ENCODE results near the gene PPP1R13B.

The PPP1R13B gene

DNA sequence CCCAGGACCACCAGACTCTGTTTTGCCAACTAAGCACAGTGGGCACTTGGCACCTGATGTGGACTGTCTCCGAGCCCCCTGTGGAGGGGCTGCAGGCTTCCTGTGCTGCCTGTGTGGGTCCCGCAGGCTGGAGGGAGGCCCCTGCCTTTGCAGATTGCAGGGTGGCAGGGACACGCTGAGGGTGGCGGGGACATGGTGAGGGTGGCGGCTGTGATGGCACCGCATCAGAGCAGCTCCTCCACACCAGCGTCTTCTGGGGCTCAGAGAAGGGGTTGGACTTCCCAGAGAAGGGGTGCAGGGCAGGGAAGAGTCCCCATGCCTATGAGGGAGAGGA, 123.7 kb downstream of the PPP1R13B start:
- H3K79me1 ChIP-seq (ENCODE audit: low read depth, low read length), result peaks cover 37% of the 10 kb centered on the region
- no peak overlapping the region for H3K4me2 ChIP-seq (ENCODE audit: insufficient read depth, low read length, poor library complexity, severe bottlenecking)
- no peak overlapping the region for H4K8ac ChIP-seq (ENCODE audit: low read depth, low read length)
- H3K18ac ChIP-seq (ENCODE audit: low read length), result peak overlapping the region; percentile 48
- peak overlapping the region; percentile 44 for H3K9ac ChIP-seq (ENCODE audit: low read depth, low read length, poor library complexity)
- no peak overlapping the region for H4K91ac ChIP-seq (ENCODE audit: low read depth, low read length, poor library complexity)
- no peak overlapping the region for H3K4me3 ChIP-seq (ENCODE audit: low read length in 2 of 2)
- WGBS, 2 donors (ENCODE audit: extremely low coverage in 2 of 2, insufficient read length in 2 of 2, insufficient replicate concordance in 1 of 2), result no CpG with 5 or more reads among the region's 7 CpGs
- no peak overlapping the region for H2AFZ ChIP-seq (ENCODE audit: low read length)
- H2BK15ac ChIP-seq (ENCODE audit: low read length), result no peak overlapping the region
- peak overlapping the region; percentile 93 for H2BK5ac ChIP-seq (ENCODE audit: low read length)
- H3K14ac ChIP-seq (ENCODE audit: low read length), result peak overlapping the region; percentile 71
- H3K9me3 ChIP-seq (replicated peaks in 1 of 2; ENCODE audit: control insufficient read depth in 2 of 2, insufficient read depth in 1 of 2, low read depth in 1 of 2, low read length in 2 of 2), result no peaks in the 10 kb centered on the region
- DNase-seq (ENCODE audit: low spot score), result no peak
- no peak overlapping the region for H2BK12ac ChIP-seq (ENCODE audit: low read length)
- no peak overlapping the region for H2AK5ac ChIP-seq (ENCODE audit: low read depth, low read length)
- no peaks in the 10 kb centered on the region for H3K27me3 ChIP-seq (ENCODE audit: control insufficient read depth in 3 of 3, insufficient read depth in 3 of 3, low read depth in 1 of 3, low read length in 3 of 3)
- no peak overlapping the region for H3K27ac ChIP-seq (replicated peaks; ENCODE audit: low read length)
- peak overlapping the region; percentile 65 for H3K23ac ChIP-seq (ENCODE audit: low read depth, low read length, poor library complexity)
- peaks cover 3 to 26% of the 10 kb centered on the region in 2 donors for H3K36me3 ChIP-seq (replicated peaks in 1 of 2; ENCODE audit: control insufficient read depth in 2 of 2, insufficient read depth in 2 of 2, low read length in 2 of 2)
- H3K4ac ChIP-seq (ENCODE audit: low read length), result no peak overlapping the region
- peaks cover 0 to 2% of the 10 kb centered on the region in 2 donors for H3K4me1 ChIP-seq (ENCODE audit: control insufficient read depth in 2 of 2, insufficient read depth in 1 of 2, low read depth in 1 of 2, low read length in 2 of 2)
- H2BK120ac ChIP-seq (ENCODE audit: low read depth, low read length), result peak overlapping the region; percentile 72

DNA sequence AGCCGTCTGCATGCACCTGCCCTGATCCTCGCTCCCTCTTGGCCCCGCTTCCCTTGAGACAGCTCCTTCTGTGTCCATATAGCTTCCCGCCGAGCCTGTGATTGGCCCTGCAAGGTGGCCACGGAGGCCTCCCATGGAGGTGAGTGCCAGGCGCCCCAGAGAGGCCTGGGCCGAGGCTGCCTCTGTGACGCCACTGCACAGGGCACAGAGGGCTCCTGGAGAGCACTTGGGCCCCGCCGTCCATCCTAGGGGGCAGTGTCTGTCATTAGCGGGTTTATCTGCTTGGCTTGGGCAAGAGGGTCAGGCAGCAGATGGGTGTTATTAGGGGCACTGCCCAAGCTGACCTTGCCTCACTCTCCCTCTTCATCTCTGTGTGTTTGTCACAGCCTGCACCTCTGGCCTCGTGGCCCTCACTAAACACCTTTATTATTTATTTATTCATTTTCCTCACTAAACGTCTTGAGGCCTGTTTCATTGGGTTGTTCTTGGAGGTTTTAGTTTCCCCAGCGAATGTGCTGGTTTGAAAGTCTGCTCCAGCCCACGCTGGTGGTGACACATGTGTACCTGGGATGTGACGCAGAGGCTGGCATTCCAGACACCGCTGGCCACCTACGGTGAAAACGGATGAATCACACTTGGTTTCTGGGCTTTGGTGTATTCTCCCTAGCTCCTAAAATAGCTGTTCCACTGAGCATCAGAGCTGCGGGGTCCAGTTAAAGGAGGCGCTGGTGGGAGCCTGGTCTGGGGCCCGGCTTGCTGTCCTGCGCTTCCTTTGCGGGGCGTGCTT, 125.8 kb downstream of the PPP1R13B start:
- Histone ChIP-seq H2AFZ (ENCODE audit: low read length) (no peak overlapping the region), H2AK5ac (ENCODE audit: low read depth, low read length) (no peak overlapping the region), H2BK5ac (ENCODE audit: low read length) (no peak overlapping the region), H4K91ac (ENCODE audit: low read depth, low read length, poor library complexity) (no peak overlapping the region), H3K4ac (ENCODE audit: low read length) (no peak overlapping the region), H3K14ac (ENCODE audit: low read length) (no peak overlapping the region), H4K8ac (ENCODE audit: low read depth, low read length) (no peak overlapping the region), H2BK12ac (ENCODE audit: low read length) (no peak overlapping the region), H3K18ac (ENCODE audit: low read length) (no peak overlapping the region), H3K9me3 (replicated peaks in 1 of 2; ENCODE audit: control insufficient read depth in 2 of 2, insufficient read depth in 1 of 2, low read depth in 1 of 2, low read length in 2 of 2) (no peaks in the 10 kb centered on the region), H3K27me3 (ENCODE audit: control insufficient read depth in 3 of 3, insufficient read depth in 3 of 3, low read depth in 1 of 3, low read length in 3 of 3) (no peaks in the 10 kb centered on the region), H3K4me3 (ENCODE audit: low read length in 2 of 2) (no peak overlapping the region), H2BK120ac (ENCODE audit: low read depth, low read length) (no peak overlapping the region), H3K4me1 (ENCODE audit: control insufficient read depth in 2 of 2, insufficient read depth in 1 of 2, low read depth in 1 of 2, low read length in 2 of 2) (peaks cover 11 to 18% of the 10 kb centered on the region in 2 donors), H3K27ac (replicated peaks; ENCODE audit: low read length) (no peak overlapping the region), H3K23ac (ENCODE audit: low read depth, low read length, poor library complexity) (no peak overlapping the region), H3K4me2 (ENCODE audit: insufficient read depth, low read length, poor library complexity, severe bottlenecking) (no peak overlapping the region), H3K36me3 (replicated peaks in 1 of 2; ENCODE audit: control insufficient read depth in 2 of 2, insufficient read depth in 2 of 2, low read length in 2 of 2) (peaks cover 2 to 26% of the 10 kb centered on the region in 2 donors), H3K79me1 (ENCODE audit: low read depth, low read length) (peaks cover 43% of the 10 kb centered on the region), H3K9ac (ENCODE audit: low read depth, low read length, poor library complexity) (peak overlapping the region; percentile 18), H2BK15ac (ENCODE audit: low read length) (no peak overlapping the region)
- no peak for DNase-seq (ENCODE audit: low spot score)
- WGBS, 2 donors (ENCODE audit: extremely low coverage in 2 of 2, insufficient read length in 2 of 2, insufficient replicate concordance in 1 of 2), result no CpG with 5 or more reads among the region's 26 CpGs

DNA sequence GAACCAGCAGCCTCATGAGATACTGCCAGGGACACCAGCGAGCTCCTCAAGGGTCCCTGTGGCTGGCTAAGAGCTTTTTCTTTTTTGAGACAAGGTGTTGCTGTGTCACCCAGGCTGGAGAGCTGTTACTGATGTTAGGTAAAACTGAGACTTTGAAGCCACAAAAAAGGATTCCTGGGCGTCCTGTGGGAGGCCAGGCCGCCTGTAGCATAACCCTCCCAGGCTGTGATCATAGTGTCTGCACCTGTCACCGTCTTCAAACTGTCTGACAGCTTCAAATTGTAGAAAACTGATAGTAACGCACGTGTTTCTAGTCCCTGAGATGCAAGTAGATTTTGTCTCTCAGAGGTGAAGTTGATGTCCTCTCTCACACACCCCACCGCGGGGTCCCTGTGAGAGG, 127.6 kb downstream of the PPP1R13B start:
- no peak overlapping the region for H4K91ac ChIP-seq (ENCODE audit: low read depth, low read length, poor library complexity)
- no peak overlapping the region for H2BK15ac ChIP-seq (ENCODE audit: low read length)
- H3K9me3 ChIP-seq (replicated peaks in 1 of 2; ENCODE audit: control insufficient read depth in 2 of 2, insufficient read depth in 1 of 2, low read depth in 1 of 2, low read length in 2 of 2), result no peaks in the 10 kb centered on the region
- no peak overlapping the region for H3K4ac ChIP-seq (ENCODE audit: low read length)
- H3K79me1 ChIP-seq (ENCODE audit: low read depth, low read length), result peaks cover 39% of the 10 kb centered on the region
- peaks cover 15 to 20% of the 10 kb centered on the region in 2 donors for H3K4me1 ChIP-seq (ENCODE audit: control insufficient read depth in 2 of 2, insufficient read depth in 1 of 2, low read depth in 1 of 2, low read length in 2 of 2)
- no peak overlapping the region for H2BK5ac ChIP-seq (ENCODE audit: low read length)
- H2AK5ac ChIP-seq (ENCODE audit: low read depth, low read length), result no peak overlapping the region
- no peak overlapping the region for H3K23ac ChIP-seq (ENCODE audit: low read depth, low read length, poor library complexity)
- H3K36me3 ChIP-seq (replicated peaks in 1 of 2; ENCODE audit: control insufficient read depth in 2 of 2, insufficient read depth in 2 of 2, low read length in 2 of 2), result peaks cover 2 to 15% of the 10 kb centered on the region in 2 donors
- H3K27me3 ChIP-seq (ENCODE audit: control insufficient read depth in 3 of 3, insufficient read depth in 3 of 3, low read depth in 1 of 3, low read length in 3 of 3), result no peaks in the 10 kb centered on the region
- no peak overlapping the region for H2BK12ac ChIP-seq (ENCODE audit: low read length)
- H2BK120ac ChIP-seq (ENCODE audit: low read depth, low read length), result no peak overlapping the region
- H3K27ac ChIP-seq (replicated peaks; ENCODE audit: low read length), result no peak overlapping the region
- H3K4me2 ChIP-seq (ENCODE audit: insufficient read depth, low read length, poor library complexity, severe bottlenecking), result no peak overlapping the region
- no peak overlapping the region for H3K9ac ChIP-seq (ENCODE audit: low read depth, low read length, poor library complexity)
- H4K8ac ChIP-seq (ENCODE audit: low read depth, low read length), result no peak overlapping the region
- DNase-seq (ENCODE audit: low spot score), result no peak
- H3K18ac ChIP-seq (ENCODE audit: low read length), result no peak overlapping the region
- H3K14ac ChIP-seq (ENCODE audit: low read length), result no peak overlapping the region
- H3K4me3 ChIP-seq (ENCODE audit: low read length in 2 of 2), result no peak overlapping the region
- WGBS, 2 donors (ENCODE audit: extremely low coverage in 2 of 2, insufficient read length in 2 of 2, insufficient replicate concordance in 1 of 2), result no CpG with 5 or more reads among the region's 8 CpGs
- H2AFZ ChIP-seq (ENCODE audit: low read length), result no peak overlapping the region

DNA sequence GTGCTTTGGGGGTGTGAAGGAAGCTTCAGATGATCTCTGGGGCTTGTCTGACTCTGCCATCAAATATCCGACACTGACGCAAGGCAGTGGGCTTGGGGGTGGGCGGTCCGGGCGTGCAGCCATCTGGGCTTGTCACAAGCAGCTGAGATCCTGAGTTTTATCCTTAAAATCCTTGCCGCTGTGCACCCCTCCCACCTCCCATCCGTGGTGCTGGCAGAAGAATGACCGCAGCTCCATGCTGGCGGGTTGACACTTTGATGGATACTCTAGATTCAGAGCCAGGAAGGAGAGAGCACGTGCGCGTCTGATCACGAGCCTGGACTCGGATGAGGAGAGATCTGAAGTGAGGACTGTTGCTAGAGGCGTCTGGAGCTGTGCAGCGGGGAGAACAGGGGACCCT, 128.8 kb downstream of the PPP1R13B start:
- no peak overlapping the region for H3K4ac ChIP-seq (ENCODE audit: low read length)
- H2BK12ac ChIP-seq (ENCODE audit: low read length), result no peak overlapping the region
- no peak overlapping the region for H2BK15ac ChIP-seq (ENCODE audit: low read length)
- H3K18ac ChIP-seq (ENCODE audit: low read length), result no peak overlapping the region
- no peak overlapping the region for H3K14ac ChIP-seq (ENCODE audit: low read length)
- H2BK5ac ChIP-seq (ENCODE audit: low read length), result no peak overlapping the region
- no peak overlapping the region for H4K8ac ChIP-seq (ENCODE audit: low read depth, low read length)
- no peak overlapping the region for H2AK5ac ChIP-seq (ENCODE audit: low read depth, low read length)
- no peak overlapping the region for H3K4me2 ChIP-seq (ENCODE audit: insufficient read depth, low read length, poor library complexity, severe bottlenecking)
- no CpG with 5 or more reads among the region's 16 CpGs for WGBS, 2 donors (ENCODE audit: extremely low coverage in 2 of 2, insufficient read length in 2 of 2, insufficient replicate concordance in 1 of 2)
- H3K36me3 ChIP-seq (replicated peaks in 1 of 2; ENCODE audit: control insufficient read depth in 2 of 2, insufficient read depth in 2 of 2, low read length in 2 of 2), result peaks cover 2 to 21% of the 10 kb centered on the region in 2 donors
- H3K23ac ChIP-seq (ENCODE audit: low read depth, low read length, poor library complexity), result no peak overlapping the region
- H3K27me3 ChIP-seq (ENCODE audit: control insufficient read depth in 3 of 3, insufficient read depth in 3 of 3, low read depth in 1 of 3, low read length in 3 of 3), result no peaks in the 10 kb centered on the region
- H3K79me1 ChIP-seq (ENCODE audit: low read depth, low read length), result peaks cover 32% of the 10 kb centered on the region
- peak overlapping the region; percentile 34 for H3K9ac ChIP-seq (ENCODE audit: low read depth, low read length, poor library complexity)
- no peak overlapping the region for H3K4me3 ChIP-seq (ENCODE audit: low read length in 2 of 2)
- no peak overlapping the region for H4K91ac ChIP-seq (ENCODE audit: low read depth, low read length, poor library complexity)
- no peak overlapping the region for H2AFZ ChIP-seq (ENCODE audit: low read length)
- H3K9me3 ChIP-seq (replicated peaks in 1 of 2; ENCODE audit: control insufficient read depth in 2 of 2, insufficient read depth in 1 of 2, low read depth in 1 of 2, low read length in 2 of 2), result no peaks in the 10 kb centered on the region
- peaks cover 22 to 24% of the 10 kb centered on the region in 2 donors for H3K4me1 ChIP-seq (ENCODE audit: control insufficient read depth in 2 of 2, insufficient read depth in 1 of 2, low read depth in 1 of 2, low read length in 2 of 2)
- H2BK120ac ChIP-seq (ENCODE audit: low read depth, low read length), result no peak overlapping the region
- no peak overlapping the region for H3K27ac ChIP-seq (replicated peaks; ENCODE audit: low read length)
- DNase-seq (ENCODE audit: low spot score), result no peak
